HepG2 (cell line): ENCODE measurements around the gene BRSK2. TPM values are rescaled to one million over a fixed set of nuclear protein-coding genes. Genes with fewer than 3 reads are reported as not detected.
A peak's percentile ranks its signal among the peaks of the same experiment; 100 is the strongest.

Experiments used
- CEBPB ChIP-seq: IDR thresholded peaks from 2 replicates; pipeline ENCODE4 v1.6.1; 2011; ENCODE audit warnings: low read depth, low read length, improper control_type of control experiment, borderline replicate concordance
- HCFC1 ChIP-seq: fragments of 150-350 bp; IDR thresholded peaks from 2 replicates; pipeline ENCODE4 v1.6.1; 2014; ENCODE audit warnings: low read depth, low read length
- HMG20A ChIP-seq: IDR thresholded peaks from 2 replicates; pipeline ENCODE4 v1.6.1; 2016; ENCODE audit warnings: borderline replicate concordance
- HNRNPH1 ChIP-seq: fragments of 200-400 bp; formaldehyde crosslinking; optimal IDR thresholded peaks from 2 replicates; pipeline ENCODE3; 2017; ENCODE audit warnings: mild to moderate bottlenecking, low read depth, low read length
- IKZF4 ChIP-seq: sonication (generic); formaldehyde crosslinking; IDR thresholded peaks from 2 replicates; pipeline ENCODE4 v1.5.1; 2020; ENCODE audit warnings: borderline replicate concordance, mild to moderate bottlenecking, low read depth, missing genetic modification reagents; ENCODE audit errors: not compliant biosample characterization
- NFAT5 ChIP-seq: sonication (generic); formaldehyde crosslinking; IDR thresholded peaks from 2 replicates; pipeline ENCODE4 v1.4.0; 2020; ENCODE audit warnings: missing genetic modification reagents
- RBFOX2 ChIP-seq: fragments of 200-400 bp; formaldehyde crosslinking; IDR thresholded peaks from 2 replicates; pipeline ENCODE4 v1.6.1; 2017; ENCODE audit warnings: low read depth, mild to moderate bottlenecking, low read length
- SMAD1 ChIP-seq: sonication (generic); formaldehyde crosslinking; IDR thresholded peaks from 2 replicates; pipeline ENCODE4 v1.4.0; 2020; ENCODE audit warnings: missing genetic modification reagents, low read depth, mild to moderate bottlenecking, borderline replicate concordance
- STAG1 ChIP-seq: sonication (generic); formaldehyde crosslinking; IDR thresholded peaks from 2 replicates; pipeline ENCODE4 v1.4.0; 2020; ENCODE audit warnings: missing genetic modification reagents
- YEATS2 ChIP-seq: sonication (generic); formaldehyde crosslinking; IDR thresholded peaks from 2 replicates; pipeline ENCODE4 v1.4.0; 2020; ENCODE audit warnings: missing genetic modification reagents, borderline replicate concordance
- ZBTB39 ChIP-seq: sonication (generic); formaldehyde crosslinking; IDR thresholded peaks from 2 replicates; pipeline ENCODE4 v1.5.0; 2020; ENCODE audit warnings: missing genetic modification reagents
- ZBTB8A ChIP-seq: sonication (generic); formaldehyde crosslinking; IDR thresholded peaks from 2 replicates; pipeline ENCODE4 v1.4.0; 2020; ENCODE audit warnings: mild to moderate bottlenecking, low read depth, missing genetic modification reagents, borderline replicate concordance
- ZFP90 ChIP-seq: sonication (generic); formaldehyde crosslinking; IDR thresholded peaks from 2 replicates; pipeline ENCODE4 v1.8.0; 2022; ENCODE audit warnings: missing genetic modification reagents, mild to moderate bottlenecking, inconsistent platforms, borderline replicate concordance
- ZNF292 ChIP-seq: sonication (generic); formaldehyde crosslinking; IDR thresholded peaks from 2 replicates; pipeline ENCODE4 v1.8.1; 2022; ENCODE audit warnings: mild to moderate bottlenecking, low read depth, missing genetic modification reagents, borderline replicate concordance
- ZNF33B ChIP-seq: sonication (generic); formaldehyde crosslinking; IDR thresholded peaks from 2 replicates; pipeline ENCODE4 v1.5.1; 2020; ENCODE audit warnings: mild to moderate bottlenecking, missing genetic modification reagents
- ZNF468 ChIP-seq: sonication (generic); formaldehyde crosslinking; IDR thresholded peaks from 2 replicates; pipeline ENCODE4 v1.8.0; 2022; ENCODE audit warnings: mild to moderate bottlenecking, moderate library complexity, missing genetic modification reagents
- ZNF564 ChIP-seq: sonication (generic); formaldehyde crosslinking; IDR thresholded peaks from 2 replicates; pipeline ENCODE4 v1.8.1; 2023; ENCODE audit warnings: mild to moderate bottlenecking, missing genetic modification reagents
- ZNF724P ChIP-seq: sonication (generic); formaldehyde crosslinking; IDR thresholded peaks from 2 replicates; pipeline ENCODE4 v1.8.0; 2022; ENCODE audit warnings: missing genetic modification reagents, borderline replicate concordance
- polyA plus RNA-seq, 8 experiments: library from polyadenylated mRNA; depleted of rRNA in 3 of 8; stranded (reverse) in 7 of 8; unstranded in 1 of 8; fragments of >200 nt; fragmentation: Illumina TruSeq in 4 of 8; extraction: Trizol in 4 of 8; gene quantifications; 2 replicates each; pipeline versions ENCODE4 v1.2.1 to v1.2.3, GENCODE V29; 2011 to 2016; ENCODE audit warnings: low read depth in 4 of 8, missing spikeins in 1 of 8, mixed read lengths in 1 of 8; ENCODE audit not compliant: insufficient read depth in 1 of 8
- total RNA-seq, 5 experiments: library from RNA; depleted of rRNA; stranded (reverse); fragments of >200 nt; fragmentation: Illumina TruSeq; extraction: Trizol; gene quantifications; 2 replicates each; pipeline ENCODE4 v1.2.3, GENCODE V29; 2016; ENCODE audit warnings: low read depth in 1 of 5

Gene BRSK2
- total and polyA plus RNA-seq, 2 of the 13 experiments (the other 11 are each of a cell fraction or from before 2014, with no cell fraction given), result 0.74 to 1.1 TPM

DNA sequence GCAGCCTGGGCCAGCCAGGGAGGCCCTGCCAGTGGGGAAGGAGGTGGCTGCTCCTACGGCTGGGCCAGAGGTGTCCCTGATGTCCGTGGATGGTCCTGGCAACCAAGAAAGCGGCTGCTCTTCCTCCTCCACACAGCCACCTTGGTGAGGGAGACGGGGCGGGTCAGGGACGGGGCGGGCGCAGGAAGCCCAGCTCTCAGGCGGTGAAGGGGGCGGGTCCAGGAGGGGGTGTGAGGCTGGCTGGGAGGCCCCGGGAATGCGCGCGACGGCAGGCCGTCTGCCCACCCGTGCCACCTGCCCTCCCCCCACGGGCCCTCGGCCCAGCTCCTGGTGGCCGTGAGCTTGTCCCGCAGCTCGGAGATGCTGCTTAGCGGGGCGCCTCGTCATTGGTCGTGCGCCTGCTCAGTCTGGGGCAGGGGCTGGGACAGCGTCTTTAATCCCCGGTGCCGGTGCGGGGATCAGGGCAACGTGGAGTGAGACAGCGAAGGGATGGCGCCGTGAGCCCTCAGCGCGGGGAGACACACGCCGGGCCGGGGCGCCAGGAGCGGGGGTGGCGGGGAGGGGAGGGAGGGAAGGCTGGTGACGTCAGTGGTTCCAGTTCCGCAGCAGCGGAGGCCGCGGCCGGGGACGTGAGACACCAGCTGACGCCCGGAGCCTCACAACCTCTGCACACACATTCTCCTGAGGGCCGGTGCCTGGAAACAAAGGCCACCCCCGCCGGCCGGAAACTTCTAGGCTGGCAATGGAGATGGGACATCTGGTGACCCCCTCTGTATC, 6.7 kb upstream of the BRSK2 start (continued):
- TF ChIP-seq NFAT5 (CRISPR knock-in tag), result no peak
- TF ChIP-seq ZNF33B, result no peak
- TF ChIP-seq STAG1 (CRISPR knock-in tag), result no peak
- no peak for TF ChIP-seq ZNF468
- no peak for TF ChIP-seq HMG20A (CRISPR knock-in tag)
- TF ChIP-seq ZFP90, result no peak
- no peak for TF ChIP-seq ZNF292 (CRISPR knock-in tag)
- no peak for TF ChIP-seq ZNF564
- no peak for TF ChIP-seq ZBTB8A (CRISPR knock-in tag)
- no peak for TF ChIP-seq ZNF724P (CRISPR knock-in tag)
- TF ChIP-seq RBFOX2, result peak; percentile 33; the same call in 1 of the 2 replicates
- no peak for TF ChIP-seq IKZF4 (CRISPR knock-in tag)
- TF ChIP-seq SMAD1 (CRISPR knock-in tag), result 0 out of 2 replicates have a peak, but pooled peaks have one; percentile 17
- TF ChIP-seq YEATS2 (CRISPR knock-in tag), result peak; percentile 55; the same call in 1 of the 2 replicates
- TF ChIP-seq HNRNPH1, result no peak
- no peak for TF ChIP-seq CEBPB
- TF ChIP-seq ZBTB39 (CRISPR knock-in tag), result no peak
- TF ChIP-seq HCFC1, result no peak
